Keratinocyte (primary cell): ENCODE measurements around the gene ZNF300.

ENCODE experiments used
- CTCF ChIP-seq, 3 experiments: IDR thresholded peaks in 1 of 3; conservative IDR thresholded peaks in 1 of 3; optimal IDR thresholded peaks in 1 of 3; 2 replicates in 2 of 3; 3 replicates in 1 of 3; pipeline versions ENCODE3 to v1.5.1; 2011; ENCODE audit warnings: low read length in 3 of 3, mild to moderate bottlenecking in 3 of 3, moderate library complexity in 2 of 3, control low read depth in 1 of 3, inconsistent platforms in 1 of 3; ENCODE audit not compliant: insufficient read depth in 2 of 3; ENCODE audit errors: extremely low read depth in 1 of 3
- EZH2 ChIP-seq: IDR thresholded peaks from one replicate; pipeline ENCODE4 v1.6.1; 2012; ENCODE audit warnings: inconsistent platforms, mild to moderate bottlenecking, low read length, moderate library complexity

GRCh38 chr5:150931368-150931965 is 26.7 kb upstream of the ZNF300 start:
- TF ChIP-seq CTCF (optimal IDR thresholded peaks at IDR 0.05 in 1 of 3, IDR thresholded peaks at IDR 0.05 in 1 of 3, conservative IDR thresholded peaks at IDR 0.05 in 1 of 3; ENCODE audit: extremely low read depth in 1 of 3, insufficient read depth in 2 of 3, low read length in 3 of 3) (no peak), EZH2 (no peak)
